ENCODE results near the gene C5.

The C5 gene

GRCh38 chr9:120941046-120941770 lies 108.9 kb downstream of the C5 start:
- no peaks in the 10 kb centered on the region for H3K9me3 ChIP-seq (ENCODE audit: insufficient read depth, low read length)
- no peak overlapping the region for H3K4me2 ChIP-seq (ENCODE audit: low read depth, low read length, poor library complexity, severe bottlenecking)
- no peaks in the 10 kb centered on the region for H3K79me2 ChIP-seq (ENCODE audit: insufficient read depth, low read length)
- no peak overlapping the region for H3K27ac ChIP-seq (ENCODE audit: low read depth, low read length)
- no peaks in the 10 kb centered on the region for H3K9me2 ChIP-seq (replicated peaks; ENCODE audit: insufficient read depth, low read length)
- H3K36me3 ChIP-seq (ENCODE audit: low read length), result no peaks in the 10 kb centered on the region
- H3K4me3 ChIP-seq (ENCODE audit: insufficient read depth, low read length, poor library complexity, severe bottlenecking), result no peak overlapping the region
- no peak overlapping the region for H2AFZ ChIP-seq (ENCODE audit: low read depth, low read length, severe bottlenecking)
- no peak overlapping the region for H3K9ac ChIP-seq (ENCODE audit: low read length)
- no peaks in the 10 kb centered on the region for H4K20me1 ChIP-seq (ENCODE audit: low read depth, low read length)
- peaks cover 7% of the 10 kb centered on the region for H3F3A ChIP-seq (ENCODE audit: insufficient read depth)
- no peak for TF ChIP-seq EZH2phosphoT487 (conservative IDR thresholded peaks at IDR 0.05; ENCODE audit: low read length)
- TF ChIP-seq, protein P1, sequence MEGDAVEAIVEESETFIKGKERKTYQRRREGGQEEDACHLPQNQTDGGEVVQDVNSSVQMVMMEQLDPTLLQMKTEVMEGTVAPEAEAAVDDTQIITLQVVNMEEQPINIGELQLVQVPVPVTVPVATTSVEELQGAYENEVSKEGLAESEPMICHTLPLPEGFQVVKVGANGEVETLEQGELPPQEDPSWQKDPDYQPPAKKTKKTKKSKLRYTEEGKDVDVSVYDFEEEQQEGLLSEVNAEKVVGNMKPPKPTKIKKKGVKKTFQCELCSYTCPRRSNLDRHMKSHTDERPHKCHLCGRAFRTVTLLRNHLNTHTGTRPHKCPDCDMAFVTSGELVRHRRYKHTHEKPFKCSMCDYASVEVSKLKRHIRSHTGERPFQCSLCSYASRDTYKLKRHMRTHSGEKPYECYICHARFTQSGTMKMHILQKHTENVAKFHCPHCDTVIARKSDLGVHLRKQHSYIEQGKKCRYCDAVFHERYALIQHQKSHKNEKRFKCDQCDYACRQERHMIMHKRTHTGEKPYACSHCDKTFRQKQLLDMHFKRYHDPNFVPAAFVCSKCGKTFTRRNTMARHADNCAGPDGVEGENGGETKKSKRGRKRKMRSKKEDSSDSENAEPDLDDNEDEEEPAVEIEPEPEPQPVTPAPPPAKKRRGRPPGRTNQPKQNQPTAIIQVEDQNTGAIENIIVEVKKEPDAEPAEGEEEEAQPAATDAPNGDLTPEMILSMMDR (IDR thresholded peaks at IDR 0.05; ENCODE audit: insufficient read depth, low read length, poor library complexity, severe bottlenecking), result no peak
- H3K27me3 ChIP-seq (ENCODE audit: low read length), result no peaks in the 10 kb centered on the region

DNA sequence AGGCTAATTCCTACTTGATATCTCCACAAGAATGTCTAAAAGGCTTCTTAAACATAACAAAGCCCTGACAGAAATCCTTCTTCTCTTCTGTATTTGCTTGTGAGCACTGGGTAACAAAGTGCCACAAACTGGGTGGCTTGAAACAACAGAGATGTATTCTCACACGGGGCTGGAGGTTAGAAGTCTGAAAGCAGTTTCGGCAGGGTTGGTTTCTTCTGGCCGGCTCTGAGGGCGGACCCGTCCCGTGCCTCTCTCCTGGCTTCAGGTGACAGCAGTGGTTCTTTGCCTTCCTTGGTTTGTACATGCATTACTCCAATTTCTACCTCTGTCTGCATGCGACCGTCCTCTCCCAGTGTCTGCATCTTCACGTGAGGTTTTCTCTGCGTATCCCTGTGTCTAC lies 109.5 kb downstream of the C5 start:
- H3K27ac ChIP-seq (ENCODE audit: low read depth, low read length), result no peak overlapping the region
- no peaks in the 10 kb centered on the region for H3K36me3 ChIP-seq (ENCODE audit: low read length)
- H2AFZ ChIP-seq (ENCODE audit: low read depth, low read length, severe bottlenecking), result no peak overlapping the region
- H3K4me2 ChIP-seq (ENCODE audit: low read depth, low read length, poor library complexity, severe bottlenecking), result no peak overlapping the region
- H3K79me2 ChIP-seq (ENCODE audit: insufficient read depth, low read length), result no peaks in the 10 kb centered on the region
- no peaks in the 10 kb centered on the region for H3K9me3 ChIP-seq (ENCODE audit: insufficient read depth, low read length)
- peaks cover 14% of the 10 kb centered on the region for H3F3A ChIP-seq (ENCODE audit: insufficient read depth)
- no peak overlapping the region for H3K9ac ChIP-seq (ENCODE audit: low read length)
- no peaks in the 10 kb centered on the region for H3K9me2 ChIP-seq (replicated peaks; ENCODE audit: insufficient read depth, low read length)
- TF ChIP-seq, protein P1 (IDR thresholded peaks at IDR 0.05; ENCODE audit: insufficient read depth, low read length, poor library complexity, severe bottlenecking), result no peak
- TF ChIP-seq EZH2phosphoT487 (conservative IDR thresholded peaks at IDR 0.05; ENCODE audit: low read length), result no peak
- no peaks in the 10 kb centered on the region for H3K27me3 ChIP-seq (ENCODE audit: low read length)
- no peak overlapping the region for H3K4me3 ChIP-seq (ENCODE audit: insufficient read depth, low read length, poor library complexity, severe bottlenecking)
- no peaks in the 10 kb centered on the region for H4K20me1 ChIP-seq (ENCODE audit: low read depth, low read length)

DNA sequence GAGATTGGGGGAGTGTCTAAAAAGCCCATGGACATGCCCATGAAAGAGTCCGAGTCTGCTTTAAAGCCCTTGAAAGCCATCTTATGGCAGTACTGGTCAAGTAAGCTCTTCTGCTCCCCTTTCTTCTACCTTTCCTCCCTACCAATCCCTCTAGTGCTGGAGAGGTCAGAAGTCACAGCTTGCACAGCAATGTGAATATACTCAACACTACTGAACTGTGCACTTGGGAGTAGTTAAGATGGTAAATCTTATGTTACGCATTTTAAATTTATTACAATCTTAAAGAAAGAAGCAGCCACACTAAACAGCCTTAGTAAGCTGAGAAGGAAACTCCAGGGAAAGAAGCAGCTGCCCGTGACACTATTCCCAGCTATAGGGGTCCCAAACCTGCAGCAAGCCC lies 111.2 kb downstream of the C5 start:
- Histone ChIP-seq H3K4me2 (ENCODE audit: low read depth, low read length, poor library complexity, severe bottlenecking) (no peak overlapping the region), H3K27me3 (ENCODE audit: low read length) (no peaks in the 10 kb centered on the region), H4K20me1 (ENCODE audit: low read depth, low read length) (no peaks in the 10 kb centered on the region), H3K4me3 (ENCODE audit: insufficient read depth, low read length, poor library complexity, severe bottlenecking) (no peak overlapping the region), H3K79me2 (ENCODE audit: insufficient read depth, low read length) (no peaks in the 10 kb centered on the region), H3K27ac (ENCODE audit: low read depth, low read length) (no peak overlapping the region), H2AFZ (ENCODE audit: low read depth, low read length, severe bottlenecking) (no peak overlapping the region), H3K9me2 (replicated peaks; ENCODE audit: insufficient read depth, low read length) (no peaks in the 10 kb centered on the region), H3K9ac (ENCODE audit: low read length) (no peak overlapping the region), H3K36me3 (ENCODE audit: low read length) (no peaks in the 10 kb centered on the region), H3K9me3 (ENCODE audit: insufficient read depth, low read length) (no peaks in the 10 kb centered on the region), H3F3A (ENCODE audit: insufficient read depth) (peaks cover 31% of the 10 kb centered on the region)
- no peak for TF ChIP-seq EZH2phosphoT487 (conservative IDR thresholded peaks at IDR 0.05; ENCODE audit: low read length)
- TF ChIP-seq, protein P1 (IDR thresholded peaks at IDR 0.05; ENCODE audit: insufficient read depth, low read length, poor library complexity, severe bottlenecking), result no peak

Data from SU-DHL-6 (cell line).